Neuronal stem cell (in vitro differentiated cells): ENCODE measurements around the gene CNTN3.

Source experiments
- DNase-seq: peaks from one replicate; pipeline ENCODE4 v3.0.0-alpha.2; 2013; ENCODE audit warnings: low spot score
- H2AFZ ChIP-seq: one replicate; pipeline ENCODE4 v1.6.1; 2013; ENCODE audit warnings: mild to moderate bottlenecking, low read length, inconsistent platforms
- H2AK5ac ChIP-seq: 2 replicates; pipeline ENCODE4 v1.6.1; 2013; ENCODE audit warnings: low read depth, mild to moderate bottlenecking, inconsistent platforms, low read length, moderate library complexity, mixed read lengths
- H2BK120ac ChIP-seq: 2 replicates; pipeline ENCODE4 v1.6.1; 2013; ENCODE audit warnings: low read depth, mild to moderate bottlenecking, inconsistent platforms, low read length, moderate library complexity, mixed read lengths
- H2BK12ac ChIP-seq: one replicate; pipeline ENCODE4 v1.6.1; 2013; ENCODE audit warnings: low read length, inconsistent platforms
- H2BK15ac ChIP-seq: 2 replicates; pipeline ENCODE4 v1.6.1; 2013; ENCODE audit warnings: mild to moderate bottlenecking, low read length, inconsistent platforms, mixed read lengths
- H2BK5ac ChIP-seq: one replicate; pipeline ENCODE4 v1.6.1; 2013; ENCODE audit warnings: inconsistent platforms, mild to moderate bottlenecking, low read length, moderate library complexity
- H3K14ac ChIP-seq: one replicate; pipeline ENCODE4 v1.6.1; 2013; ENCODE audit warnings: low read length, inconsistent platforms
- H3K18ac ChIP-seq: 2 replicates; pipeline ENCODE4 v1.6.1; 2013; ENCODE audit warnings: low read length, inconsistent platforms
- H3K23ac ChIP-seq: 2 replicates; pipeline ENCODE4 v1.6.1; 2013; ENCODE audit warnings: low read depth, mild to moderate bottlenecking, mixed read lengths, low read length, inconsistent platforms; ENCODE audit not compliant: poor library complexity
- H3K27ac ChIP-seq: replicated peaks from 3 replicates; pipeline ENCODE4 v1.5.1; 2013; ENCODE audit warnings: low read length, inconsistent platforms
- H3K27me3 ChIP-seq, 3 experiments: 2 replicates each; pipeline ENCODE4 v1.6.1; 2013; ENCODE audit warnings: low read length in 3 of 3, mild to moderate bottlenecking in 2 of 3, inconsistent platforms in 1 of 3, low read depth in 1 of 3, mixed read lengths in 1 of 3, moderate library complexity in 1 of 3; ENCODE audit not compliant: control insufficient read depth in 3 of 3, insufficient read depth in 3 of 3
- H3K36me3 ChIP-seq, 2 donors: replicated peaks in 1 of 2; 2 replicates each; pipeline ENCODE4 v1.6.1; 2013; ENCODE audit warnings: low read length in 2 of 2; ENCODE audit not compliant: control insufficient read depth in 2 of 2, insufficient read depth in 2 of 2
- H3K4ac ChIP-seq: 2 replicates; pipeline ENCODE4 v1.6.1; 2013; ENCODE audit warnings: inconsistent platforms, mild to moderate bottlenecking, low read length, moderate library complexity
- H3K4me1 ChIP-seq, 2 donors: 1 replicate in 1 of 2; 2 replicates in 1 of 2; pipeline ENCODE4 v1.6.1; 2013; ENCODE audit warnings: low read length in 2 of 2, low read depth in 1 of 2; ENCODE audit not compliant: control insufficient read depth in 2 of 2, insufficient read depth in 1 of 2
- H3K4me2 ChIP-seq: one replicate; pipeline ENCODE4 v1.6.1; 2013; ENCODE audit warnings: mild to moderate bottlenecking, low read length, inconsistent platforms; ENCODE audit not compliant: insufficient read depth, poor library complexity, severe bottlenecking
- H3K4me3 ChIP-seq, 2 donors: 2 replicates each; pipeline ENCODE4 v1.5.1; 2013; ENCODE audit warnings: low read length in 2 of 2, mild to moderate bottlenecking in 2 of 2, inconsistent platforms in 1 of 2, moderate library complexity in 1 of 2
- H3K79me1 ChIP-seq: one replicate; pipeline ENCODE4 v1.6.1; 2013; ENCODE audit warnings: low read depth, mild to moderate bottlenecking, inconsistent platforms, low read length, moderate library complexity
- H3K9ac ChIP-seq: one replicate; pipeline ENCODE4 v1.6.1; 2013; ENCODE audit warnings: mild to moderate bottlenecking, low read depth, low read length, inconsistent platforms; ENCODE audit not compliant: poor library complexity
- H3K9me3 ChIP-seq, 2 donors: replicated peaks in 1 of 2; 2 replicates each; pipeline versions ENCODE3 to v1.6.1; 2013; ENCODE audit warnings: low read length in 2 of 2, mild to moderate bottlenecking in 2 of 2, inconsistent platforms in 1 of 2, low read depth in 1 of 2, mixed read lengths in 1 of 2, moderate library complexity in 1 of 2; ENCODE audit not compliant: control insufficient read depth in 2 of 2, insufficient read depth in 1 of 2
- H4K8ac ChIP-seq: one replicate; pipeline ENCODE4 v1.6.1; 2013; ENCODE audit warnings: low read depth, mild to moderate bottlenecking, inconsistent platforms, low read length, moderate library complexity
- H4K91ac ChIP-seq: one replicate; pipeline ENCODE4 v1.6.1; 2013; ENCODE audit warnings: low read length, low read depth, mild to moderate bottlenecking, inconsistent platforms; ENCODE audit not compliant: poor library complexity
- WGBS, 2 donors: extraction: QIAGEN DNeasy Blood & Tissue Kit; methylation state at CpG; one replicate each; pipeline ENCODE4 v1.1.7; 2013; ENCODE audit warnings: missing lambda C conversion rate in 2 of 2, mixed read lengths in 1 of 2; ENCODE audit not compliant: insufficient read length in 2 of 2, insufficient replicate concordance in 1 of 2; ENCODE audit errors: extremely low coverage in 2 of 2; 5-methylcytosine and 5-hydroxymethylcytosine counted together

CNTN3 gene

DNA sequence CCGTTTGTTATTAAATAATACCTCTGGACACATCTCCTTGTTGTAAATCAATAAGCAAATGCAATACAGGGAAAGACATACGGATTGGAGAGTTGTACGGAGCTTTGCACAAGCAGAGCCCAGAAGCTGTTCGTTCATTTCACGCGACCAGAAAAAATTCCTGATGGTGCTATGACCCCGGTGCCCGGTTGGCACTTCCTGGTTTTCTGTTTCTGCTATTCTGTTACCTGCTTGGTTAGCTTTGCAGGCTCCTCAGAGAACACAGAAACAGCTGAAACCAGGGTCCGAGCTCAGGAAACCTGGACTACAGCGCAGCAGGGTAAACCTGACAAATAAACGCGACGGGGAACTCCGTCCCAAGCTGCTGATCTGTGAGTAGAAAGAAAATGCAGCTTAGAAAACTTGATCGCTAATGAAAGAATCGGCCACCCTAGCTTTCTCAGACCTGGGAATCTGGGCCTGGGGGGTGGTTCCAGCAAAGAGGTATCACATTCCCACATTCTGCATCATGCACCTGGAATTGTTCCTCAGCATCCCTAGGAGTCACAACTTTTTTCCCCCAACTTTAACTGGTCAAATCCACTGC, 845 bp downstream of the CNTN3 start:
- H2BK15ac ChIP-seq, result no peak overlapping the region
- H3K18ac ChIP-seq, result no peak overlapping the region
- peaks cover 0 to 2% of the 10 kb centered on the region in 2 donors for H3K4me1 ChIP-seq
- no peak overlapping the region for H3K23ac ChIP-seq
- peak overlapping the region; percentile 93 for H3K4me2 ChIP-seq
- H3K79me1 ChIP-seq, result no peaks in the 10 kb centered on the region
- H3K9ac ChIP-seq, result no peak overlapping the region
- H2AK5ac ChIP-seq, result no peak overlapping the region
- H3K14ac ChIP-seq, result no peak overlapping the region
- no peak overlapping the region for H4K91ac ChIP-seq
- no peak overlapping the region for H2BK12ac ChIP-seq
- WGBS, 2 donors, result no CpG with 5 or more reads among the region's 16 CpGs
- no peaks in the 10 kb centered on the region for H3K9me3 ChIP-seq
- no peak overlapping the region for H2BK120ac ChIP-seq
- H2AFZ ChIP-seq, result peak overlapping the region; percentile 88
- peaks cover 8 to 41% (median 22%) of the 10 kb centered on the region in 3 experiments for H3K27me3 ChIP-seq
- H3K27ac ChIP-seq, result no peak overlapping the region
- H4K8ac ChIP-seq, result no peak overlapping the region
- peak overlapping the region; percentile 49 to 78 for H3K4me3 ChIP-seq
- DNase-seq, result no peak
- no peaks in the 10 kb centered on the region for H3K36me3 ChIP-seq
- no peak overlapping the region for H3K4ac ChIP-seq
- H2BK5ac ChIP-seq, result no peak overlapping the region

DNA sequence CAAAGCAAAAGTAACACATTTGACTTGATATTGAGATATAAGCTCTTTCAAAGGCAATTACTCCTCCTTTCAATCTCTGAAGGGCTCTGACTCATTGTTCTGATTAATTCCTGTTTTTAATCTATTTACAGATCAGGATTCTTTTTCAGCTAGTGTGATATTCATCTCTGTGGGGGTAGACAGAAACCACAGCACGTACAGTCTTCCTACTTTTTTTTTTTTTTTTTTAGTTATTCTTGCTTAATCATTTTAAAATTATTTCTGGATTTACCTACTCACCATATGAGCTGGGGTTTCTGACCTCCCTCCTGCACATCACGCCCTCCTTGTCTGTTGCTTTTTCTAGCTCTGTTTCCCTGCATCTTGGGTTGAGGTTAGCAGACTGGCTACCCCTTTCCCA, 1.4 kb downstream of the CNTN3 start:
- Histone ChIP-seq H2BK15ac (no peak overlapping the region), H4K91ac (no peak overlapping the region), H2BK12ac (no peak overlapping the region), H2AFZ (peak overlapping the region; percentile 88), H4K8ac (no peak overlapping the region), H3K79me1 (no peaks in the 10 kb centered on the region), H3K27ac (no peak overlapping the region), H2AK5ac (no peak overlapping the region), H3K14ac (no peak overlapping the region), H3K9ac (no peak overlapping the region), H2BK120ac (no peak overlapping the region), H3K4ac (no peak overlapping the region), H3K27me3 (peaks cover 8 to 41% (median 22%) of the 10 kb centered on the region in 3 experiments), H3K18ac (no peak overlapping the region), H3K4me2 (no peak overlapping the region), H3K4me3 (peak overlapping the region in 1 of 2 donors; percentile 10), H3K4me1 (peaks cover 0 to 2% of the 10 kb centered on the region in 2 donors), H3K36me3 (no peaks in the 10 kb centered on the region), H3K9me3 (no peaks in the 10 kb centered on the region), H3K23ac (no peak overlapping the region), H2BK5ac (no peak overlapping the region)
- no CpG with 5 or more reads among the region's 2 CpGs for WGBS, 2 donors
- DNase-seq, result no peak

DNA sequence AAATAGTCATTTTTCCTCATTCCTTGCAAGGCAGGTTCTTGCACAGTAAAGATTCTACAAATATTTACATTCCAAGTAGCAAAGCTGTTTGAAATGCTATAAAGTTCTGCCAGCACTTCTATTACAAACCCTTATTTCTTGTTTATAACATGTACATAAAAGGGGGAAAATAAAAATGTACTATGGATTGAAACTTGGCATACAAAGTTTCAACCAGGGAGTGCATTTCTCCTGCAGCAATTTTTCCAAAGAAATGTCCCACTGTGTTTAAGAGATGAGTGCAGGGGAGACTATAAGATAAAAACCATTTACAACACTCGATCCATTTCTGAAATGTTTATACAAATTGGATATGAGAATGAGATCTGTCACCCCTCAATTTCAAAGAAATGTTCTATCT, 3.3 kb downstream of the CNTN3 start:
- Histone ChIP-seq H4K91ac (no peak overlapping the region), H3K4me1 (peaks cover 0 to 2% of the 10 kb centered on the region in 2 donors), H3K18ac (no peak overlapping the region), H3K27me3 (peaks cover 8 to 37% (median 22%) of the 10 kb centered on the region in 3 experiments), H3K4me3 (no peak overlapping the region), H2BK15ac (no peak overlapping the region), H2BK5ac (no peak overlapping the region), H3K79me1 (no peaks in the 10 kb centered on the region), H3K4me2 (no peak overlapping the region), H3K9me3 (no peaks in the 10 kb centered on the region), H2AK5ac (no peak overlapping the region), H3K14ac (no peak overlapping the region), H3K9ac (no peak overlapping the region), H3K36me3 (no peaks in the 10 kb centered on the region), H3K27ac (no peak overlapping the region), H3K4ac (no peak overlapping the region), H2BK12ac (no peak overlapping the region), H2BK120ac (no peak overlapping the region), H4K8ac (no peak overlapping the region), H3K23ac (no peak overlapping the region), H2AFZ (no peak overlapping the region)
- WGBS, 2 donors, result no CpG with 5 or more reads among the region's 1 CpG
- DNase-seq, result no peak

DNA sequence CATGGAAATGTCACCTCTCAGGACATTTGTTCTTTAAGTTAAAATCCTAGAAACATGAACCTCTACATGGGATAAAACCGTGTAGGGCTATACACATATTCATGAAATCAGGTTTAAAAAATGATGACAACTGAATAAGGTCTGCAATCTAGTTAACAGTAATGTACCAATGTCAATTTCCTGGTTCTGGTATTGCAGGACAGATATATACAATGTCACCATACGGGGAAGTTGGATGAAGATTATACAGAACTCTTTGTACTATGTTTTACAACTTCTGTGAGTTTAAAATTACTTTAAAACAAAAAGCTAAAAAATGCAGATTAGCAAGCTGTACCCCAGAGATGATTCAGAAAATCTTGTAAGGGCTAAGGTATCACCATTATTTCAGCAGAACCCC, 6.7 kb downstream of the CNTN3 start:
- no CpG with 5 or more reads among the region's 2 CpGs for WGBS, 2 donors
- no peak for DNase-seq
- H2AK5ac ChIP-seq, result no peak overlapping the region
- no peak overlapping the region for H3K4ac ChIP-seq
- H2BK12ac ChIP-seq, result no peak overlapping the region
- no peak overlapping the region for H4K8ac ChIP-seq
- H3K4me3 ChIP-seq, result no peak overlapping the region
- H3K36me3 ChIP-seq, result no peaks in the 10 kb centered on the region
- no peaks in the 10 kb centered on the region for H3K4me1 ChIP-seq
- H3K4me2 ChIP-seq, result no peak overlapping the region
- H3K18ac ChIP-seq, result no peak overlapping the region
- H3K27me3 ChIP-seq, result peaks cover 0 to 8% (median 4%) of the 10 kb centered on the region in 3 experiments
- no peak overlapping the region for H3K14ac ChIP-seq
- no peak overlapping the region for H2BK120ac ChIP-seq
- H3K9me3 ChIP-seq, result no peaks in the 10 kb centered on the region
- H3K9ac ChIP-seq, result no peak overlapping the region
- H2BK15ac ChIP-seq, result no peak overlapping the region
- no peaks in the 10 kb centered on the region for H3K79me1 ChIP-seq
- no peak overlapping the region for H4K91ac ChIP-seq
- no peak overlapping the region for H2BK5ac ChIP-seq
- H3K23ac ChIP-seq, result no peak overlapping the region
- no peak overlapping the region for H2AFZ ChIP-seq
- H3K27ac ChIP-seq, result no peak overlapping the region
